NCI-H2107 treated with DMSO at 0.1 percent for 48 hours (cell line): ENCODE results near the gene DMXL2.
"Not testable (repeated sequence)": the region's sequence is repeated elsewhere in the genome, so short reads cannot be mapped to it uniquely, and the experiment has no call there.

Experiments used
- DNase-seq: peaks from one replicate; lab custom pipeline; 2025; ENCODE audit not compliant: unreplicated experiment; lab: John Stamatoyannopoulos, UW

DMXL2 gene

DNA sequence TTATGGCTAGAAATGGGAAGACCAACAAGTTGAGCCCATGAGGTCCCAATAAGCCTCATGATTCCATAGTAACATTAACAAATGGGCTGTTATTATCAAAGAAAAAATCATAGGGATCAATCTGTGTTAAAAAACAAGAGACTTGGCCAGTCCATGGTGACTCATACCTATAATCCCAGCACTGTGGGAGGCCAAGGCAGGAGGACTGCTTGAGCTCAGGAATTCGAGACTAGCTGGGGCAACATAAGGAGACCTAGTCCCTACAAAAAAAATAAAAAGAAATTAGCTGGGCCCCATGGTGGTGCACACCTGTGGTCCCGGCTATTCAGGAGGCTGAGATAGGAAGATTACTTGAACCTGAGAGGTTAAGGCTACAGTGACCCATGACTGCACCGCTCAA is 124.8 kb downstream of the DMXL2 start:
- DNase-seq: no peak

DNA sequence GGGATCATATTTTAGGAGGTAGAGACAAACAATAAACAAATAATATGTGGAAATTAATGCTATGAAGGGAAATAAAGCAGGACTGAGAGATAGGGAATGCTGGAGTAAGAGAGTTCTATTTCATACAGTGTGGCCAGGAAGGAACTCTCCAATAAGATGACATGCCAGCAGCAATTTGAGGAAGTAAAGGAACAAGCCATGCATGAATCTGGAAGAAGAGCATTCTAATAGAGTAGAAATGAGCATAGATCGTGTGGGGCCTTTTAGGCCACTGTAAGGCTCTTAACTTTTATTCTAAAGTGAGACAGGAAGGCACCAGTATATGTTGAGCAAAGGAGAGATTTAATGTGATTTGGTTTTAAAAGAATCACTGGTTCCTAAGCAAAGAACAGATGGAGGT is 126.3 kb downstream of the DMXL2 start:
- DNase-seq: no peak

DNA sequence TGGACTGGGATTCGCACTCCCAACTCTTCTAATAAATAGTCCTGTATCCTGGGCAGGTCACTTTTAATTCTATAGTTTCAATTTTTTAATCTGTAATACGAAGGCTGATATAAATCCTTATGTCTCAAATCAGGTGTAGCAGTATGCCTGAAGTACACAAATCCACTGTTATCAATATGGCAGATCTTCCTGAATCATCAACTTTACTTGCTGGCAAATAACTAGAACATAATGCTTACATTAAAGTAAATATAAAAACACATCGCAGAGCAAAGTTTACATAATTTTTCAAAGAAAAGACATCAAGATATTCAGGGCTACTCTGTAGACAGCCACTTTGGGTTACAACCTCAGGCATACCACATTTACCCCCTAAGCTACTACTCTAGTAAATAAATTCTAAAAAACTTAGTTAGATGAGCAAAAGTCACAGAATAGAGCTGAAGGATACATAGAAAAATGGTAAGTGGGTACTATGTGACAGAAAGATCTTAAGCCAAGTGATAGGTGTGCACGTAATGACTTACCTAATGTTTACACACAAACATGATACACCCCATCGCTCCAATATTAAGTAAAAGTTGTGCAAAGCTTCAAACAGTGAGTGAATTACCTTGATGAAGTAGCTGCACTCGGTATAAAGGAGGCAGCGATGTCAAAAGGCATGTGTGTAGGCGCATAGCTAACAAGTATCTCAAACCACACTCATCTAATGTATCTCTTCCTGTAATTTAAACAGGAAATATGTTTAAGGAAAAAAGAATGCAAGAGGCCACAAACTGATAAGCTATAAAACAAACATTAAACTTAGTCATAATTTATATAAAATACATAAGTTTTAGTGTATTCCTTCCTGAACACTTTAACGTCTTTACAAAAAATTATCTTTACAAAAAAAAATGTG is 127.9 kb downstream of the DMXL2 start:
- DNase-seq: no peak

- DNase-seq: no peak
Observed at GRCh38 chr15:51493892-51494291, 128.7 kb downstream of the DMXL2 start.

DNA sequence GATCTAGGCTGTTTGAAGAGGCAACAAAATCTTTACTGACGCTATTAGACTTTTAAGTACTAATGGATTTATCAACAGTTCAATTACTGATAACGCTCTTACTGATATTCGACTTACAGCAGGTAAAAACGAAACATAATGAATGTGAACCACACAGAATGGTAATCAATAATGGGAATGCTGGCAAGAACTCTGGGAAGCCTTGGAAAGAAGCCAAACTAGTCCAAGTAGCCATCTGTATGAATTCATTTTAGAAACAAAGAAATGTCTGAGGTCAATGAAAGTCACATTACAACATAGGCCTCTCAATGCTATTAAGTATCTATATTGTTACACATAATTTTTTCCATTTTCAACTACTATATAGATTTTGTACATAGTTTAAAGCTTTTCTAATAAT is 130.0 kb downstream of the DMXL2 start:
- DNase-seq: no peak

DNA sequence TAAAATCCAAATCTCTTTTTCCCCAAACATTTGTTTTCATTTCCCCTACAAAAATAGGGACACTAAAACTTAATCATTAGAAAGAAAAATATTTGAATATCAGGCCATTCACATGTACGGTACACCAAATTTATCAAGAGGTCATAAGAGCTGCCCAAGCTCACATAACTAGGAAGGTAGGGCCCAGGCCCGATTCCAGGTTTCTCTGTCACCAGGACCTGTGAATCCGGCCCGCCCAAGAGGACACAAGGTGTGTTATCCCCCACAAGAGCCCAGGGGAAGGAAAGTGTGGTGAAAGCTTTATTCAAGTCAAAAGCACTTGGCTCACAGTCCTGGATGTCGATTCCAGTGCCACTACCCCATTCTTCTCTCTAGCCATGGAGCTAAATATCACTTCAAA is 130.6 kb downstream of the DMXL2 start:
- DNase-seq: no peak

DNA sequence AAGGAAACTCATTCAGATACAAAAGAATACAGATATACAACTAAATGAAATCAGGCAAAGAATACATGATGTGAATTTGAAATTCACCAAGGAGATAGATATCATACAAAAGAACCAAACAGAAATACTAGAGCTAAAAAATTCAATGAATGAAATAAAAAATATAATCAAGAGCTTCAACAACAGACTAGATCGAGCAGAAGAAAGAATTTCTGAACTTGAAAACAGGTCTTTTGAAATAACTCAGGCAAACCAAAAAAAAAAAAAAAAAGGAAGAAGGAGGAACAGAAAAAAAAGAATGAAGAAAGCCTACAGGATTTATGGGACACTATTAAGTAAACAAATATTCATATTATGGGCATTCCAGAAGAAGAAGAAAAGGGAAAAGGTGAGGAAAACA is 137.8 kb downstream of the DMXL2 start:
- DNase-seq: no peak

DNA sequence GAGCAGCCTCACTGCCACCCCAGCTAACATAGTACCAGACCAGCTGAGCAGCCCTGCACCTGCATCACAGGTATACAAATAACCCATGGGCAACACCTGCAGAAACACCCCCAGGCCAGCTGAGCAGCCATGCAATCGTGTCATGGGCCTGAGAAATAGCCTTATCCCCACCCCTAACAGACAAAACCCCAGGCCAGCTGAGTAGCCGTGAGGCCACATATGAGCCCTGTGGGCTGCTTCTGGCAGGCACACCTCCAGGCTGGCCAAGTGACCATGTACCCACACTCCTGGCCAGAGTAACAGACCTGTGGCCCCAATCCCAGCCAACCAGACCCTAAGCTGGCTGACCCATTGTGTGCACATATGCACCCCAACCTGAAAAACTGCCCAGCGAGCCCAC is 138.6 kb downstream of the DMXL2 start:
- no peak for DNase-seq

DNA sequence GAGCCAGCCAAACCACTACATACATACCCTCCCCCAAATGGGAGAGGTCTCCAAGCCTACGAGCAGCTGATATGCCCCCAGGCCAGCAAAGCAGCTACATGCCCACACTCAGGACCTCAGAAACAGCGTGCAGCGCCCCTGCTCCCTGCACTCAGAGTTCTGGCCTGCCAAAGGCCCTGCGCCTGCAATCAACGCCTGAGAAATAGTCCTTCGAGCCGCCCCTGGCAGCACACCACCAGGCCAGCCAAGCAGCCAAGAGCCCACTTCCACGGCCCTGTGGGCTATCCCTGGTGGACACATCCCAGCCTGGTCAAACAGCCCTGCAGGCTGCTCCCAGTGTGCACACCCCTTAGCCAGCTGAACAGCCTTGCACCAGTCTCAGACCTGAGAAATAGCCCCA is 139.1 kb downstream of the DMXL2 start:
- DNase-seq: no peak

GRCh38 chr15:51475736-51476135 is 146.8 kb downstream of the DMXL2 start:
- DNase-seq: no peak

GRCh38 chr15:51470512-51470911 is 152.1 kb downstream of the DMXL2 start:
- no peak for DNase-seq

DNA sequence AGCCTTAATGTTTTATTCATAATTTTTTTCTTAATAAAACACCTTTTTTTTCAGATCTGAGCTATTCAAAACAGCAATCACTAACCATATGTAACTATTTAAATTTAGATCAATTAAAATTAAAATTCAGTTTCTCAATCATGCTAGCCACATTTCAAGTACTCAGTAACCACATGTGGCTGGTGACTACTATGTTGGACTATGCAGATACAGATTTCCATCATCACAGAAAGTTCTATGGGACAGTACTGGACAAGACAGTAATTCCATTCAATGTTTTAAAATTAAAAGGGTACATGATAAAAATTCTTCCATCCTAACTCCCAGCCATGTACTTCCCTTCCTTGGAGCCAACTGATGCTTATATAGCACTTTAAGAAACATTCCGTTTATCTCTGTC is 161.8 kb downstream of the DMXL2 start:
- DNase-seq: no peak

GRCh38 chr15:51450001-51450400 is 172.6 kb downstream of the DMXL2 start:
- no peak for DNase-seq

DNA sequence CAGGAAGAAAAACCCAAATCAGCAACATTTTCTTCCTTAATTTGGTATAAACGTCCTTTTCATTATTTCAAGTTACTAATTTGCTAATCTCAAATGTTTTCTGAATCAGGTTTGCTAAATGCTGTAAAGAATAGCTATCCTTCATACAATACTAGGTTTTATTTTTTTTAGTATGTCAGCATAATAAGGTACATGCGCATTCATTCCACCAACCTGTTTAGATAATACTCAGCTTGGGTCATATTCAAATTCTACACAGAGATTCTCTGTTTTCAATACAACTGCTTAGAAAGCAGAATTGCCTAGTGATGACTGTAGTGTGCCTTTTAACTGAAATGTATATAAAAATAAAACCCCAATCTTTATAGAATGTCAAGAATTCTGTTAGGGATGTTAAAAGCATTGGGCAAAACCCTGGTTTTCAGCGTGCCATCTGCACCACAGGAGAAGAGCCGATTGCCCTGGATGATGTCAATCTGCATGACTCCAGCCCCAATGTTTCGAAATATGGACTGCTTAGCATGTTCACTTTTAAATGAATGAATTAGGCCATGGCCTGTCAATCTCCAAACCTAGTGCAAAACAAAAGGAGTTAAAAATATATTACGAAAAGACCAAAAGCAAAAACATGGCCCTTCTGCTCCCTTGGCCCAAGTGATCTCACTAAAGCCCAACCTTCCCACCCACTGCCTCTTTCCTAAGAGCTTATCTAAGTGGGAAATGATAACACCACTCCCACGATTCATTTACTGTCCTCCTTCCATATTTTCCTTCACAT is 173.8 kb downstream of the DMXL2 start:
- DNase-seq: no peak

DNA sequence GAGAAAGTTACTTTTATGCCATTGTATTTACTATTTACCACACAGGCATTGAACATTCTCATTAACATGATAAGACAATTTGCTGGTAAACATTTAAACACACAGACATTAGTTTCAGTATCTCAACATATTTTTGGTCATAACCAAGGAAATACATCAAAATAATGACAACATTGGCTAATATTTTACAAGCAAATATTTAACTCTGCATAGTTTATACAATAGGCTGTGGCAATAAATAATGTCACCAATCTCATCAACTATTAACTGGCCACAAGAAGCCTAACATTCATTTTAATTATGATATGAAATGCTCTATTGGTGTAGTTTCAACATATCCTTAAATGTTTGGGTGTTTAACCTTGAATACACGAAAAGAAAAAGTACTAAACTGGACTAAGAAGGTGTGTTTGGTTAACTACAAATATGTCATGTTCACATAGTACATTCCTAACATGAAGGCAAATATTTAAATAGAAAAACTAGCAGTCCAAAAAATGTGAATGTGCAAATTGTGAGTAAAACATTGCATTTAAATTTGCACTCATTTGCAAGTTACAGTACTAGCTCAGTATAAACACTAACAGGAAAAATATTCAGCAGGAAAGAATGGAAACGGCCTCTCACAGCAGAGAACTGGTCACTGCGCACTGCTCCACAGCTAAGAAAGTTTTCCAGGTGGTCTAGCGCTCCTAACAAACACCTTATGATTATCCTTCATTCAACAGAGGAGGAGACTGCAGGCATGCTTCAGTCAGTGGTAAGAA is 174.5 kb downstream of the DMXL2 start:
- DNase-seq: no peak

DNA sequence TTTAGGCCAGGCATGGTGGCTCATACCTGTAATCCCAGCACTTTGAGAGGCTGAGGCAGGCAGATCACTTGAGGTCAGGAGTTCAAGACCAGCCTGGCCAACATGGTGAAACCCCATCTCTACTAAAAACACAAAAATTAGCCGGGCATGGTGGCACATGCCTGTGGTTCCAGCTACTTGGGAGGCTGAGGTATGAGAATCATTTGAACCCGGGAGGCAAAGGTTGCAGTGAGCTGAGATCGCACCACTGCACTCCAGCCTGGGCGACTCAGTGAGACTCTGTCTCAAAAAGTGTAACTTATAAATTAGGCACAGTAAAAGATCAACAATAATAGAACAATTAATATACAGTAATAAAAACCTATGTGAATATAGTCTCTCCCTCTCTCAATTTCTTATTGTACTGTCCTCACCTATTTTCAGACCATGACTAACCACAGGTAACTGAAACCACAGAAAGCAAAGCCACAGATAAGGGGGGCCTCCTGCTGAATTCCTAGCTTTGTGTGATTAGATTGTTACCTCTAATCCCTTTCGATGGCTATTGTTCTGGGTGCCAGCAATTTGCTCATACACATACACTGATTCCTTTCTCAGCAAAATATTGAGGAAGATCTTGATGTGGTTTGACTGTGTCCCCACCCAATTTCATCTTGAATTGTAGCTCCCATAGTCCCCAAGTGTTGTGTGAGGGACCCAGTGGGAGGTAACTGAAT is 176.4 kb downstream of the DMXL2 start:
- not testable (repeated sequence) for DNase-seq

DNA sequence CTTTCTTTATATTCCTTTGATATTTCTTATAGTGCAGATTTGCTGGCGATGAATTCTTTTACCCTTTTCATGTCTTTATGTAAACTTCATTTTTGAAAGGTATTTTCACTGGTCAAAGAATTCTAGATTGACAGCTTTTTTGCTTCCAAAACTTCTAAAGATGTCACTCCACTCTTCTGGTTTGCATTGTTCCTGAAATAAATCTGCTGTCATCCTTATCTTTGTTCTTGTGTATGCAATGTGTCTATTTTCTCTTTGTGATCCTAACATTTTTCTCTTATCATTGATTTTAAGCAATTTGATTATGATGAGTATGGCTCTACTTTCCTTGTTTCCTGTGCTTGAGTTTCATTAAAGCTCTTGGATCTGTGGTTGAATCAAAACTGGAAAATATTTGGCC is 177.8 kb downstream of the DMXL2 start:
- no peak for DNase-seq

DNA sequence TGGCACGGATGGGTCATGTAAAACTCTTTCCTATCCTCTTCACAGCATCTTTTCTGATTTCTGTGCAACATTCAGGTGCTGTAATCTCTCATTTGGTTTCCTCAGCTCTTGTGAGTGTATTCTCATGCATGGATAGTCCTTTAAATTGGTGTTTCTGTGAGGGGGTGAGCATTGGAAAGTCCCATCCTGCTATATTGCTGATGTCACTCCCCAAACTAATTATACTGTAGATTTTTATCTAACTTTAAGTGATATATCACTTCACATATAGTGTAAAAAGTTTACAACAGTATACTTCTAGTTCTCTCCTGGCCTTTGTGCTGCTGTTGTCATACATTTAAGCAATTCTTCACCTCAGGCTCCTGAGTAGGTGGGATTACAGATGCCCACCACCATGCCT is 178.5 kb downstream of the DMXL2 start:
- DNase-seq: no peak

- DNase-seq: no peak
Observed at GRCh38 chr15:51443282-51443914, 179.2 kb downstream of the DMXL2 start.

- DNase-seq: no peak
Observed at GRCh38 chr15:51438526-51438925, 184.0 kb downstream of the DMXL2 start.
